NCI-H82 (cell line): ENCODE results near the gene ZDHHC24.

Experiments used
- DNase-seq: peaks from one replicate; lab custom pipeline; 2025; lab: John Stamatoyannopoulos, UW

Gene ZDHHC24

GRCh38 chr11:66564984-66565383, 19.1 kb upstream of the ZDHHC24 start:
- no peak for DNase-seq

- DNase-seq = no peak
Observed at GRCh38 chr11:66564538-66564937, 18.7 kb upstream of the ZDHHC24 start.

GRCh38 chr11:66563832-66564231, 18.0 kb upstream of the ZDHHC24 start:
- no peak for DNase-seq

- no peak for DNase-seq
Observed at GRCh38 chr11:66562907-66563583, 17.2 kb upstream of the ZDHHC24 start.

- DNase-seq = no peak
Observed at GRCh38 chr11:66562275-66562674, 16.4 kb upstream of the ZDHHC24 start.

GRCh38 chr11:66561975-66562248, 16.1 kb upstream of the ZDHHC24 start:
- DNase-seq = no peak

- peak; percentile 21 for DNase-seq
Observed at GRCh38 chr11:66561178-66561974, 15.5 kb upstream of the ZDHHC24 start.

- no peak for DNase-seq
Observed at GRCh38 chr11:66559866-66560676, 14.2 kb upstream of the ZDHHC24 start.

GRCh38 chr11:66559142-66559865, 13.5 kb upstream of the ZDHHC24 start:
- no peak for DNase-seq

- no peak for DNase-seq
Observed at GRCh38 chr11:66557733-66558326, 12.0 kb upstream of the ZDHHC24 start.

- no peak for DNase-seq
Observed at GRCh38 chr11:66556086-66556485, 10.2 kb upstream of the ZDHHC24 start.

GRCh38 chr11:66555416-66555815, 9.6 kb upstream of the ZDHHC24 start:
- DNase-seq = no peak

GRCh38 chr11:66554602-66555001, 8.8 kb upstream of the ZDHHC24 start:
- no peak for DNase-seq

- DNase-seq = no peak
Observed at GRCh38 chr11:66550887-66551286, 5.0 kb upstream of the ZDHHC24 start.

- DNase-seq = no peak
Observed at GRCh38 chr11:66549696-66550095, 3.8 kb upstream of the ZDHHC24 start.

GRCh38 chr11:66548774-66549630, 3.2 kb upstream of the ZDHHC24 start:
- DNase-seq = no peak

GRCh38 chr11:66548041-66548440, 2.2 kb upstream of the ZDHHC24 start:
- no peak for DNase-seq

GRCh38 chr11:66547662-66548009, 1.8 kb upstream of the ZDHHC24 start:
- no peak for DNase-seq

- DNase-seq = peak; percentile 29
Observed at GRCh38 chr11:66546966-66547661, 1.3 kb upstream of the ZDHHC24 start.

- no peak for DNase-seq
Observed at GRCh38 chr11:66546368-66546965, 619 bp upstream of the ZDHHC24 start, which contains the start of gene ACTN3. TSS of gene ACTN3 (plus strand) at chr11:66546903. CDS start at chr11:66546938, 35 bp downstream.
